Measurements from ENCODE around the gene THSD1.

DNA sequence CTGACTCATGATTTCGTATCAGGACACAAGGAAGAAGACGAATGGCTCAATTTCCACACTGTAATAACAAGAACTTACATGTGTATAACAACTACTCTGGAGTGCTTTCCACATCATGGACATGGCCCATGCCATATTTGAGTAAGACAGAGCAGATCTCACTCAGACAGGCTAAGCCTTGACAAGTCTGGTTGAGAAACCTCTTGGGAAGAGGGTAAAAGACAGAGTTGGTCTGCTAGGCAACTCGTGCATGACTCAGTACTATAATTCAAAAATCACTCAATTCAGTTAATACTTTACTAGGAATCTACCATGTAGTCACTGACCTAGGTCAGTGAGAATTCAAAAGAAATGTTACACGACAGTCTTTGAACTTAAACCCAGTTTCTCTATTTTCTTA is 5.7 kb upstream of the THSD1 start:
- TF ChIP-seq ZBTB21 (CRISPR knock-in tag; IDR thresholded peaks at IDR 0.05; ENCODE audit: borderline replicate concordance) (no peak), CTCF (IDR thresholded peaks at IDR 0.05) (no peak), FOXJ3 (CRISPR knock-in tag; IDR thresholded peaks at IDR 0.05; ENCODE audit: borderline replicate concordance) (no peak), SMAD3 (CRISPR knock-in tag; IDR thresholded peaks at IDR 0.05; ENCODE audit: borderline replicate concordance) (no peak), ZNF121 (CRISPR knock-in tag; IDR thresholded peaks at IDR 0.05) (no peak), TCF7 (CRISPR knock-in tag; IDR thresholded peaks at IDR 0.05; ENCODE audit: low read depth) (no peak)
